HG02642 (cell line): ENCODE data around the gene DNAH1.

Source experiments
- ATAC-seq: cut with Tn5 transposase; IDR thresholded peaks from one replicate; pipeline ENCODE4 v1.9.1; 2021; ENCODE audit warnings: mild to moderate bottlenecking; ENCODE audit not compliant: unreplicated experiment, poor library complexity

Gene DNAH1

DNA sequence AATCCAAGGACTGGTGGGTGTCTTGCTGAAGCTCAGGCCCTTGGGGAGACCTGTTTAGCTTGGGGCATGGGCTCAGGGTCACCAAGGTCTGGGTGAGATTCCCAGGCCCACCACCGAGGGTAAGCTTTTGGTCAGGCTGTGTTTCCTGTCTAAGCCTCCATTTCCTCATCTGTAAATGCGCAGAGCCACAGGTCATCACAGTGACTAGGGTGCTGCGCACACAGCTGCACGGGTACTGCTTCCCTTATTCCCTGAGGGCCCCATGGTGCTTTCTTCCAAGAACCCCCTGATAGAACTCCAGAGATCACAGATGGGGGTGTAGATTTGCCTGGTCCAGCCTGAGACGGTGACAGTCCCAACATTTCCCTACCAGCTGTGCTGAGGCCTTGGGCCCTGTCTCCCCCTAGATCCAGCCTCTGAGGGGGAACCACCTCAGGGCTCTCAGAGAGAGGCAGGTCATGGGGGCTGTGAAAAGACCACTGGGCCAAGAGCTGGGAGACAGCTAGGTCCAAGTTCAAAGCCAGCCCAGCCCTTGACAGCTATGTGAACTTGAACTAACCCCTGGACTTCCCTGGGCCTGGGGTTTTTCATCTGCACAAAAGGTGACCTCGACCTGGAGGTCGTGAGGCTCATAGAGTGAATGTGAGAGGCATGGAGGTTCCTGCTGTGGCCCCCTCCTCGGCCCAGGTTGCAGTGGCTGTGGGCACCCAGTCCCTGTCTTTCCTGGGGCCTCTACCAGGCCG lies 68.1 kb downstream of the DNAH1 start:
- ATAC-seq, result no peak

GRCh38 chr3:52385157-52385556 lies 69.0 kb downstream of the DNAH1 start:
- ATAC-seq, result no peak

- ATAC-seq, result no peak
Observed at GRCh38 chr3:52387481-52387880, 71.4 kb downstream of the DNAH1 start.

DNA sequence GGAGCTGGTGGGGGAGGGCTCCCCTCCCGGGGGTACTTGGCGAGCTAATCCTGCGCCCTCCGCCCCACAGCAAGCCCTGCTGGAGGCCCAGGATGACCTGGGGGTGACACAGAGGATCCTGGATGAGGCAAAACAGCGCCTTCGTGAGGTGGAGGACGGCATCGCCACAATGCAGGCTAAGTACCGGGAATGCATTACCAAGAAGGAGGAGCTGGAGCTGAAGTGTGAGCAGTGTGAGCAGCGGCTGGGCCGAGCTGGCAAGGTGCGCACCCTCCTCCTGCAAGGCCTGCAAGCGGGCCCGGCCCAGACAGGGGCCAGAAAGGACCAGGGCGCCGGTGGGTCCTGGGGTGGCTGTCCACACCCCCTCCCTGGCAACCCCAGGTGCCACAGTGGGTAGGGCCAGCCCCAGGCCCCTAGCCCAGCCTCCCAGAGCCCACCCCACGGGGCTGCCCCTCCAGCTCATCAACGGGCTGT lies 72.3 kb downstream of the DNAH1 start:
- no peak for ATAC-seq

GRCh38 chr3:52388933-52389332 lies 72.8 kb downstream of the DNAH1 start:
- ATAC-seq, result no peak

- ATAC-seq, result no peak
Observed at GRCh38 chr3:52391096-52391495, 75.0 kb downstream of the DNAH1 start.

- no peak for ATAC-seq
Observed at GRCh38 chr3:52392216-52392930, 76.3 kb downstream of the DNAH1 start.

DNA sequence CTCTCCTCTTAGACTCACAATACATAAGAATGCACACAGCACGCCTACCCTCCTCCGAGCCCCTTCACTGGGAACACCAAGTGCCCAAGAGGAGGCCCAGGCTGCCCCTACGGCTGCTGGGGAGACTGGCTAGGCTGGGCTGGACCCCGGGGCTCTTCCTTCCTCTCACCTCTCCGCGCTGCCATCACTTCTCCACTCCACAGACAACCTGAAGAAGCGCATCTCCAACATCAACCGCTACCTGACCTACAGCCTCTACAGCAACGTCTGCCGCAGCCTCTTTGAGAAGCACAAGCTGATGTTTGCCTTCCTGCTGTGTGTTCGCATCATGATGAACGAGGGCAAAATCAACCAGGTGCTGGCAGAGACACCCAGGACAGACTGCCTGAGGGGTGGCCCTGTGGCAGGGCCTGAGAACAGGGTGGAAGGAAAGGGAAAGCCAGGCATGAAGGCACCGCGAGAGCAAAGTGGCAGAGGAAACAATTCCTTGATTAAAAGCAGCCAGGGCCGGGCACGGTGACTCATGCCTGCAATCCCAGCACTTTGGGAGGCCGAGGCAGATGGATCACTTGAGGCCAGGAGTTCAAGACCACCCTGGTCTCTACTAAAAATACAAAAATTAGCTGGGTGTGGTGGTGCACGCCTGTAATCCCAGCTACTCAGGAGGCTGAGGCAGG lies 77.2 kb downstream of the DNAH1 start:
- no peak for ATAC-seq

GRCh38 chr3:52393959-52394670 lies 78.0 kb downstream of the DNAH1 start:
- no peak for ATAC-seq

- no peak for ATAC-seq
Observed at GRCh38 chr3:52394751-52395502, 78.8 kb downstream of the DNAH1 start.

DNA sequence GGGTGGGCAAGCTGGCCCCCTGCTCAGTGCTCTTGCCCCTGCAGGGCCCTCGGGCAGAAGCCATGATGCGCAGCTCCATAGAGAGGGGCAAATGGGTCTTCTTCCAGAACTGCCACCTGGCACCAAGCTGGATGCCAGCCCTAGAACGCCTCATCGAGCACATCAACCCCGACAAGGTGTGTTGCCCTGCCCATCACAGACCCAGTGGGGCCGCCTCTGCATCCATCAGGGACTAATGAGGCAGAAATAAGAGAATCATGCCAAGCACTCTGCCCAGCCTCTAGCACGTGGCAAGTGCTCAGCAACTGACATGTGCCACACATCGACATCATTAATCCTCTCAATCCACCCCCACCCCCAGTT lies 79.4 kb downstream of the DNAH1 start:
- no peak for ATAC-seq

DNA sequence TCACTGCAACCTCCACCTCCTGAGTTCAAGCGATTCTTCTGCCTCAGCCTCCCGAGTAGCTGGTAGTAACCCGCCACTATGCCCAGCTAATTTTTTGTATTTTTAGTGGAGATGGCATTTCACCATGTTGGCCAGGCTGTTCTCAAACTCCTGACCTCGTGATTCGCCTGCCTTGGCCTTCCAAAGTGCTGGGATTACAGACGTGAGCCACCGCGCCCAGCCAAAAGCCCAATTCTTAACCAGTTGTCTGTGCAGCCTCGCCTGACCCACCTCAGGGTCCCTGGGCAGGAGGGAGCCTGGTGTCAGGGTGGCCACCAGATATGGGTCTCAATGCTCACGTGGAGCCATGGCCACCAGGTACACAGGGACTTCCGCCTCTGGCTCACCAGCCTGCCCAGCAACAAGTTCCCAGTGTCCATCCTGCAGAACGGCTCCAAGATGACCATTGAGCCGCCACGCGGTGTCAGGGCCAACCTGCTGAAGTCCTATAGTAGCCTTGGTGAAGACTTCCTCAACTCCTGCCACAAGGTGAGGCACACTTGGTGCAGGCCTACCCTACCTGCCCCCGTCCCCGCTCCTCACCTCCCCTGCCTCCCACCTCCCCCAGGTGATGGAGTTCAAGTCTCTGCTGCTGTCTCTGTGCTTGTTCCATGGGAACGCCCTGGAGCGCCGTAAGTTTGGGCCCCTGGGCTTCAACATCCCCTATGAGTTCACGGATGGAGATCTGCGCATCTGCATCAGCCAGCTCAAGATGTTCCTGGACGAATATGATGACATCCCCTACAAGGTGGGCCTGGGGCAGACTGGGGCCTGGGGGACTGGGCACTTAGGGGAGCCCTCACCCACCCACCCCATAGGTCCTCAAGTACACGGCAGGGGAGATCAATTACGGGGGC lies 80.1 kb downstream of the DNAH1 start:
- no peak for ATAC-seq

- no peak for ATAC-seq
Observed at GRCh38 chr3:52396907-52397591, 80.9 kb downstream of the DNAH1 start.

DNA sequence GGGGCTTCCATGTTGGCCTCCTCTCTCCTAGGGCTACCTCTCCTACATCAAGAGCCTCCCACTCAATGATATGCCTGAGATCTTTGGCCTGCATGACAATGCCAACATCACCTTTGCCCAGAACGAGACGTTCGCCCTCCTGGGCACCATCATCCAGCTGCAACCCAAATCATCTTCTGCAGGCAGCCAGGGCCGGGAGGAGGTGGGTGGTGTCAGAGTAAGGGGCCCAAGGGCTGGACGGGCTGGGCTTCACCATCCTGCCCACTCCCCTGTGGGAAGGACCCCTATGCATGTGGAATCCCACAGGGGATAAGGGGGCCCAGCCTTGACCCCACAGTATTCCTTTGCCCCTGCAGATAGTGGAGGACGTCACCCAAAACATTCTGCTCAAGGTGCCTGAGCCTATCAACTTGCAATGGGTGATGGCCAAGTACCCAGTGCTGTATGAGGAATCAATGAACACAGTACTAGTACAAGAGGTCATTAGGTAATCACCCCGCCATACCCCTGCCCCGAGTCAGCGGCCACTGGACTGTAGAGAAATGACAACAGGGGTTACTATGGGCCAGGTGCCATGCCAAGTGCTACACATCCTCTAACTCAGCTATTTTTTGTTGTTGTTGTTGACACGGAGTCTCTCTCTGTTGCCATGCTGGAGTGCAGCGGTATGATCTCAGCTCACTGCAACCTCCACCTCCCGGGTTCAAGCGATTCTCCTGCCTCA lies 81.7 kb downstream of the DNAH1 start:
- ATAC-seq, result no peak

GRCh38 chr3:52398670-52399081 lies 82.6 kb downstream of the DNAH1 start:
- no peak for ATAC-seq

DNA sequence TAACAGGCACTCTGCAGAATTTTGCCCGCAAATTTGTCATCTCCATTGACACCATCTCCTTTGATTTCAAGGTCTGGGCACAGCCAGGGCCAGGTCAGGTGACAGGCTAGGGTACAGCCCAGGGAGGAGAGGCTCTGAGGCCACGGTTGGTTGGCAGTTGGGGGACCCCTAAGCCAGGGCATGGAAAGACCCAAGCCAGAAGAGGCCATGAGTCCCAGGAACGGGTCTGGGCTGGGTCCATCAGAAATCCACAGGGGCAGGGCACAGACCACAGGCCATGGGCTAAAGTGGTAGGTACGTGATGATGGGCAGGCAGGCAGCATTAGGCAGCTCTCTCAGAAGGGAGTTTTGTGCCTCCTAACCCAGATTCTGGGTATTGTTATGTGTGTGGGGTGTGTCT lies 83.0 kb downstream of the DNAH1 start:
- no peak for ATAC-seq

DNA sequence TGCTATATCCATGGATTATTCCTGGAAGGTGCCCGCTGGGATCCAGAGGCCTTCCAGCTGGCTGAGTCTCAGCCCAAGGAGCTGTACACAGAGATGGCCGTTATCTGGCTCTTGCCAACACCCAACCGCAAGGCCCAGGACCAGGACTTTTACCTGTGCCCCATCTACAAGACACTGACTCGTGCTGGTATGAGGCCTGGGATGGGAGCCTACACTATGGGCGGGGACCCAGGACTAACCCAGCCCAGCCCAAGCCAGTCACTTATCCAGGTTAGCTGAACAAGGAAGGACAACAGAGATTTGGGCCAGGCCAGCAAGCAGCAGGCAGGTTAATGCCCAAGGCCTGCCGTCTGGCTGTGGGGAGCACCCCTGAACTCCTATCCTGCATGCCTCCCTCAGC lies 83.5 kb downstream of the DNAH1 start:
- no peak for ATAC-seq

DNA sequence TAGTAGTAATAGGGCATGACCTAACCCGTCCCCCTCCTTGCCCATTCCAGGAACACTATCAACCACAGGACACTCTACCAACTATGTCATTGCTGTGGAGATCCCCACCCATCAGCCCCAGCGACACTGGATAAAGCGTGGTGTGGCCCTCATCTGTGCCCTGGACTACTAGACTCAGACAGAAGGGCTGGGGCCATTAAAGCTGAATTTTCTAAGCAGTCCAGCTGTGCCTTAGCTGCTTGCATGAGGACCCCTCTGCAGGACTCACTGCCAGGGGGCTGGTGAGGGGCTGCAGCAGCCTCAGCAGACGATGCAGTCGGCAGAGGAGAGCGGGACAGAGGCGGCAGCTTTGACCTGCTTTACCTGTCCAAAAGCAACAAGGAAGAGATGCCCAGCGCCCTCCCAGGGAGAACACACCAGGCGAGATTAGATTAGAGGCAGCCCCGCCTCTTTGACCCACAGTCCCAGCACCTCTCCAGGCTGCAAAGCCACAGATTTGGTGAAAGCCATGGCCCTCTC lies 84.2 kb downstream of the DNAH1 start:
- no peak for ATAC-seq
